ENCODE measurements around the gene BHLHA15.

DNA sequence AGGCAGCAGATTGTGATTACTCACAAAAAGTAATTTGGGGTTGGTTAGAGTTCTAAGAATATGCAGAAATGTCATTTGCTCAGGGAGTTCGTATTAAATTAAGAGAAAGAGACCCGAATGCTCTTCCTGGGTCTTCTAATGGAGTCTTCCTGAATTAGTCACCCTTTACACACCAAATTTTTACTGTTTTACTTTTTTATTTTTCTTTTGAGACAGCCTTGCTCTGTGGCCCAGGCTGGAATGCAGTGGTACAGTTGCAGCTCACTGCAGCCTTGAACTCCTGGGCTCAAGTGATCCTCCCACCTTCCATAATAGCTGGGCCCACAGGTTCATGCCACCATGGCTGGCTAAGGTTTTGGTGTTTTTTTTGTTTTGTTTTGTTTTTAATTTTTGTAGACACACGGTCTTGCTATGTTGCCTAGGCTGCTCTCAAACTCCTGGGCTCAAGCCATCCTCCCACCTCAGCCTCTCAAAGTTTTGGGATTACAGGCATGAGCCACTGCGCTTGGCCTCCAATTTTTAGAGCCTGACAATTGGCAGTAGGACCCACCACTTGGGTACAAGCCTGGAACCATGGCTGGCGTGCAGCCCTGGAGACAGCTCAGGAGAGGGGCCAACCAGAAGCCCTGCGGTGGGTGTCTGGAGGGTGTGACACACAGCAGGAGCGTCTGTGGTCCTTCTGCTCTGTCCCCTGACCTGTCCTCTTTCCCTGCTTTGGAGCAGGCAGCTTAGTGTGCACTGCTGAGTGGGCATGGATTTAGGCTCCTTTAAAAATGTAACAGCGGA lies 16.4 kb upstream of the BHLHA15 start:
- TF ChIP-seq, protein P1, sequence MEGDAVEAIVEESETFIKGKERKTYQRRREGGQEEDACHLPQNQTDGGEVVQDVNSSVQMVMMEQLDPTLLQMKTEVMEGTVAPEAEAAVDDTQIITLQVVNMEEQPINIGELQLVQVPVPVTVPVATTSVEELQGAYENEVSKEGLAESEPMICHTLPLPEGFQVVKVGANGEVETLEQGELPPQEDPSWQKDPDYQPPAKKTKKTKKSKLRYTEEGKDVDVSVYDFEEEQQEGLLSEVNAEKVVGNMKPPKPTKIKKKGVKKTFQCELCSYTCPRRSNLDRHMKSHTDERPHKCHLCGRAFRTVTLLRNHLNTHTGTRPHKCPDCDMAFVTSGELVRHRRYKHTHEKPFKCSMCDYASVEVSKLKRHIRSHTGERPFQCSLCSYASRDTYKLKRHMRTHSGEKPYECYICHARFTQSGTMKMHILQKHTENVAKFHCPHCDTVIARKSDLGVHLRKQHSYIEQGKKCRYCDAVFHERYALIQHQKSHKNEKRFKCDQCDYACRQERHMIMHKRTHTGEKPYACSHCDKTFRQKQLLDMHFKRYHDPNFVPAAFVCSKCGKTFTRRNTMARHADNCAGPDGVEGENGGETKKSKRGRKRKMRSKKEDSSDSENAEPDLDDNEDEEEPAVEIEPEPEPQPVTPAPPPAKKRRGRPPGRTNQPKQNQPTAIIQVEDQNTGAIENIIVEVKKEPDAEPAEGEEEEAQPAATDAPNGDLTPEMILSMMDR (IDR thresholded peaks at IDR 0.05): no peak
- no peak for TF ChIP-seq POLR2A (IDR thresholded peaks at IDR 0.05)
